HG02970 (cell line): Measurements from ENCODE around the gene CCDC102B.
"Not testable (repeated sequence)": the region's sequence is repeated elsewhere in the genome, so short reads cannot be mapped to it uniquely, and the experiment has no call there.

Source experiments
- ATAC-seq: cut with Tn5 transposase; IDR thresholded peaks from one replicate; pipeline ENCODE4 v1.9.1; 2021; ENCODE audit warnings: mild to moderate bottlenecking, moderate library complexity, moderate number of reproducible peaks; ENCODE audit not compliant: unreplicated experiment, low FRiP score

Gene CCDC102B

GRCh38 chr18:68887410-68887809 is 89.5 kb downstream of the CCDC102B start:
- ATAC-seq: no peak

- no peak for ATAC-seq
Measured at GRCh38 chr18:68893354-68893753, 95.5 kb downstream of the CCDC102B start.

- ATAC-seq: no peak
Measured at GRCh38 chr18:68897286-68897685, 99.4 kb downstream of the CCDC102B start.

GRCh38 chr18:68909579-68909978 is 111.7 kb downstream of the CCDC102B start:
- ATAC-seq: no peak

- no peak for ATAC-seq
Measured at GRCh38 chr18:68915061-68915460, 117.2 kb downstream of the CCDC102B start.

GRCh38 chr18:68916734-68917133 is 118.9 kb downstream of the CCDC102B start:
- no peak for ATAC-seq

GRCh38 chr18:68918216-68918615 is 120.3 kb downstream of the CCDC102B start:
- ATAC-seq: no peak

- no peak for ATAC-seq
Measured at GRCh38 chr18:68919900-68920299, 122.0 kb downstream of the CCDC102B start.

- no peak for ATAC-seq
Measured at GRCh38 chr18:68922392-68922791, 124.5 kb downstream of the CCDC102B start.

GRCh38 chr18:68925268-68925667 is 127.4 kb downstream of the CCDC102B start:
- ATAC-seq: peak; percentile 73

GRCh38 chr18:68928762-68929675 is 131.1 kb downstream of the CCDC102B start:
- no peak for ATAC-seq

- no peak for ATAC-seq
Measured at GRCh38 chr18:68935686-68936085, 137.8 kb downstream of the CCDC102B start.

GRCh38 chr18:68937029-68937599 is 139.2 kb downstream of the CCDC102B start:
- ATAC-seq: no peak

- no peak for ATAC-seq
Measured at GRCh38 chr18:68940039-68940438, 142.2 kb downstream of the CCDC102B start.

- no peak for ATAC-seq
Measured at GRCh38 chr18:68940754-68941153, 142.9 kb downstream of the CCDC102B start.

- ATAC-seq: no peak
Measured at GRCh38 chr18:68942230-68942629, 144.3 kb downstream of the CCDC102B start.

- not testable (repeated sequence) for ATAC-seq
Measured at GRCh38 chr18:68943861-68944260, 146.0 kb downstream of the CCDC102B start.

GRCh38 chr18:68944330-68944729 is 146.4 kb downstream of the CCDC102B start:
- ATAC-seq: no peak

GRCh38 chr18:68944826-68945225 is 146.9 kb downstream of the CCDC102B start:
- no peak for ATAC-seq

- no peak for ATAC-seq
Measured at GRCh38 chr18:68948622-68949021, 150.7 kb downstream of the CCDC102B start.

- ATAC-seq: no peak
Measured at GRCh38 chr18:68954738-68955137, 156.9 kb downstream of the CCDC102B start.

- no peak for ATAC-seq
Measured at GRCh38 chr18:68956650-68957049, 158.8 kb downstream of the CCDC102B start.
